Activated B cell treated with CpG ODN at 0.5 μM for 24 hours (primary cell): ENCODE data around the gene NRXN3. TPM values are rescaled to one million over a fixed set of nuclear protein-coding genes. Genes with fewer than 3 reads are reported as not detected.

Experiments used
- ATAC-seq: fragments of 200-7000 bp; cut with Tn5 transposase; one replicate; pipeline ENCODE4 v1.10.0; 2021; ENCODE audit warnings: low read depth, mild to moderate bottlenecking, moderate library complexity
- CTCF ChIA-PET: fragments of 350-600 bp; sonication (Branson Sonifier 250); formaldehyde crosslinking; loops from one replicate; lab custom pipeline; 2021; ENCODE audit warnings: antibody characterized with exemption; lab: Charles Lee
- POLR2A ChIA-PET: fragments of 350-600 bp; sonication (Branson Sonifier 250); formaldehyde crosslinking; loops from one replicate; lab custom pipeline; 2021; ENCODE audit warnings: antibody characterized with exemption; lab: Charles Lee
- DNase-seq: peaks from one replicate; pipeline ENCODE4 v3.0.0; 2022
- H3K27ac Mint-ChIP-seq: one replicate; pipeline ENCODE4 v1.8.0; 2020; ENCODE audit warnings: mixed read lengths
- H3K27me3 Mint-ChIP-seq: one replicate; pipeline ENCODE4 v1.8.0; 2021; ENCODE audit warnings: mixed read lengths
- H3K36me3 Mint-ChIP-seq: one replicate; pipeline ENCODE4 v1.8.0; 2021; ENCODE audit warnings: low read depth, mixed read lengths
- H3K4me1 Mint-ChIP-seq: one replicate; pipeline ENCODE4 v1.8.0; 2021; ENCODE audit warnings: mixed read lengths
- H3K4me3 Mint-ChIP-seq: one replicate; pipeline ENCODE4 v1.8.0; 2020; ENCODE audit warnings: mild to moderate bottlenecking, mixed read lengths
- H3K9me3 Mint-ChIP-seq: one replicate; pipeline ENCODE4 v1.8.0; 2020; ENCODE audit warnings: mixed read lengths
- intact Hi-C: fragments of 100-400 bp; cut with micrococcal nuclease; formaldehyde crosslinking; loops from one replicate; pipeline ENCODE4 v1.15.1; 2024
- total RNA-seq: library from RNA; stranded (reverse); gene quantifications from 2 replicates; pipeline ENCODE4 v1.2.3, GENCODE V29; 2022
- TF ChIP-seq, protein P1 (sequence below): fragments of 200-600 bp; IDR thresholded peaks from one replicate; pipeline ENCODE4 v1.8.0; 2022; ENCODE audit warnings: antibody characterized with exemption, mild to moderate bottlenecking

Gene NRXN3
- total RNA-seq, 1 donor from 2014 or later = not detected

DNA sequence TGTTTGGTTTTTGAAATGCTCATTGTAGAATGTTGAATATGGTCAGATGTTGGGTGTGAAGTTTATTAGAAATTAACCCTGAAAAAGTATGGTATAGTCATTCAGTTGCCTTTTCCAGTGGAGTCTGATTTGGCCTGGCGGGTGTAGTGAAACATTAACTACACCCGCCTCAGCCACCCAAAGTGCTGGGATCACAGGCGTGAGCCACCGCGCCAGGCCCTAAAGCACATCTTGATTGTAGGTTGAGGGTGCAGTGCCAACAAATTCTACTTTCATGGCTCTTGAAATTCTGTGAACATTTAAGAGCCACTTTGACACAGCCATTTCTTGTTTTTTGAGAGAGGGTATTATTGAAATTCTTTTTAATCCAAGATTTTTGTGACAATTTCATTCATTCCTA lies 1416.2 kb downstream of the NRXN3 start:
- POLR2A ChIA-PET = no interaction called here
- no peak for DNase-seq
- Mint-ChIP-seq H3K9me3 (peaks cover 3% of the 10 kb centered on the region), H3K36me3 (no peaks in the 10 kb centered on the region), H3K4me3 (no peak overlapping the region), H3K4me1 (no peaks in the 10 kb centered on the region), H3K27ac (no peak overlapping the region), H3K27me3 (no peaks in the 10 kb centered on the region)
- CTCF ChIA-PET = no interaction called here
- ATAC-seq = no peak
- TF ChIP-seq, protein P1, sequence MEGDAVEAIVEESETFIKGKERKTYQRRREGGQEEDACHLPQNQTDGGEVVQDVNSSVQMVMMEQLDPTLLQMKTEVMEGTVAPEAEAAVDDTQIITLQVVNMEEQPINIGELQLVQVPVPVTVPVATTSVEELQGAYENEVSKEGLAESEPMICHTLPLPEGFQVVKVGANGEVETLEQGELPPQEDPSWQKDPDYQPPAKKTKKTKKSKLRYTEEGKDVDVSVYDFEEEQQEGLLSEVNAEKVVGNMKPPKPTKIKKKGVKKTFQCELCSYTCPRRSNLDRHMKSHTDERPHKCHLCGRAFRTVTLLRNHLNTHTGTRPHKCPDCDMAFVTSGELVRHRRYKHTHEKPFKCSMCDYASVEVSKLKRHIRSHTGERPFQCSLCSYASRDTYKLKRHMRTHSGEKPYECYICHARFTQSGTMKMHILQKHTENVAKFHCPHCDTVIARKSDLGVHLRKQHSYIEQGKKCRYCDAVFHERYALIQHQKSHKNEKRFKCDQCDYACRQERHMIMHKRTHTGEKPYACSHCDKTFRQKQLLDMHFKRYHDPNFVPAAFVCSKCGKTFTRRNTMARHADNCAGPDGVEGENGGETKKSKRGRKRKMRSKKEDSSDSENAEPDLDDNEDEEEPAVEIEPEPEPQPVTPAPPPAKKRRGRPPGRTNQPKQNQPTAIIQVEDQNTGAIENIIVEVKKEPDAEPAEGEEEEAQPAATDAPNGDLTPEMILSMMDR = no peak
- intact Hi-C loops = no loop called here

DNA sequence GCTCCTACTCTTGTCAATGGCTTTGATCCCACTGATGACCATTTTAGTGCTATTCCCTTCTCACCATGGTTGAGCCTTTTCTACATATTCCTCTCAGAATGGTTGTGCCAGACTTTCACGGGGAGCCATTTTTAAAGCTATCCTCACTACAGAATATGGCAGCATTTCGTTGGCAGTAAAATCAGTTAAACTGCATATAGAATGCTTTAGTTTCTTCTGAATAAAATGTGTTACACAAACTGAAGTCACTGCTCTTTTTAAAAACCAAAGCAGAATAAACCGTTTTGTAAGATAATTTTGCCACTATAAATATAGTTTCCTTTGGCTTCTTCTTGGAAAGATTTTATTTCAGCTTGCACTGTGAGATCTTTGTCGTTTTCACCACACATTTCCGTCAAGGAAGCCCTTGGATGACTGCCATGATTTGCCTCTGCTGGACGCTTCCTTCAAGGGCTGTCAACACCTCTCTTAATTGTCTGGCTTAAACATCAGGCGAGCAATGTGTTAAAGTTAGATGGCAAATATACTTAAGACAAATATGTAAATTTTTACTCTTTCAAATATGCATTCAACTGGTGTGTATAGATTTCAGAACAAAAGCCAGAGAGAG lies 1416.9 kb downstream of the NRXN3 start:
- Mint-ChIP-seq H3K27ac (no peak overlapping the region), H3K36me3 (no peaks in the 10 kb centered on the region), H3K27me3 (no peaks in the 10 kb centered on the region), H3K4me1 (no peaks in the 10 kb centered on the region), H3K9me3 (peaks cover 3% of the 10 kb centered on the region), H3K4me3 (no peak overlapping the region)
- ATAC-seq (no peak), DNase-seq (no peak)
- TF ChIP-seq, protein P1 = no peak
- CTCF ChIA-PET = no interaction called here
- POLR2A ChIA-PET = no interaction called here
- intact Hi-C loops = no loop called here

DNA sequence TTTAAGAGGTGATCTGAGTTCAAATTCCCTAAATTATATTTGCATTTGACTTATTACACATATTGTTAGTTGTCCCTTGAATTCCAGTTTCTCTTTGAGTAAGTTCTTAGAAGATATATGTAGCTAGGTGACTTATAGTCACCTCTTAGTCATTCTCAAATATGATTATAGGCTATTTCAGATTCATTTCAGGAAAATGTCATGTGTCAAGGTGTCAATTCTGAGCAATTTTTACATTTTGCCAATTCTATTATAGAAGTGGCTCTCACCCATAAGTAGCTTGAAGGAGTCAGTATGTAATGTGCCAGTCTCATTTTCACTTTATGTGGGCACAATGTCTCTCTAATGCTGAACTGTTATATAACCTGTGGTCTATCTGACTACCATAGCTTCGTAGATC lies 1417.7 kb downstream of the NRXN3 start:
- ChIA-PET CTCF (no interaction called here), POLR2A (no interaction called here)
- TF ChIP-seq, protein P1 = no peak
- intact Hi-C loops = no loop called here
- no peak for DNase-seq
- Mint-ChIP-seq H3K9me3 (peaks cover 3% of the 10 kb centered on the region), H3K27me3 (no peaks in the 10 kb centered on the region), H3K4me3 (no peak overlapping the region), H3K4me1 (no peaks in the 10 kb centered on the region), H3K36me3 (no peaks in the 10 kb centered on the region), H3K27ac (no peak overlapping the region)
- no peak for ATAC-seq

DNA sequence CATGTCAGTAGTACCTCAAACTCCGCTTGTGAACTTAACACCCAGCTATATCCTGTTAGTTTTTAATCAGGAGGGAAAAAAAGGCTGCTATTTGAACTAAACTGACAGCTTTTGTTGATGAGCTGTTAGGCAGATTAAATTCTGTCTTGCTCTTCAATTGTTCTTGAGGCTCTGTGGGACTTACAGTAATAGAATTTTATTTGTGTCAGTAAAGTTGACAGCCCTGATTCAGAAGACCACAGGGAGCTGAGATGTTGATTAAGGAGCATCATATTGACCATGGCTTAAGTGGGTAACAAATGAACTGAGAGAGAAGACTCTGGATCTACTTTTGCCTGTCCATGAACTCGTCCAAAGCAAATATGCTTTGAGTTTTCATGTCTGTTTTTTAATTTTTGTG lies 1418.2 kb downstream of the NRXN3 start:
- Mint-ChIP-seq H3K4me1 (no peaks in the 10 kb centered on the region), H3K27ac (no peak overlapping the region), H3K9me3 (peaks cover 3% of the 10 kb centered on the region), H3K36me3 (no peaks in the 10 kb centered on the region), H3K27me3 (no peaks in the 10 kb centered on the region), H3K4me3 (no peak overlapping the region)
- ATAC-seq (no peak), DNase-seq (no peak)
- TF ChIP-seq, protein P1 = no peak
- CTCF ChIA-PET = no interaction called here
- intact Hi-C loops = no loop called here
- POLR2A ChIA-PET = no interaction called here

DNA sequence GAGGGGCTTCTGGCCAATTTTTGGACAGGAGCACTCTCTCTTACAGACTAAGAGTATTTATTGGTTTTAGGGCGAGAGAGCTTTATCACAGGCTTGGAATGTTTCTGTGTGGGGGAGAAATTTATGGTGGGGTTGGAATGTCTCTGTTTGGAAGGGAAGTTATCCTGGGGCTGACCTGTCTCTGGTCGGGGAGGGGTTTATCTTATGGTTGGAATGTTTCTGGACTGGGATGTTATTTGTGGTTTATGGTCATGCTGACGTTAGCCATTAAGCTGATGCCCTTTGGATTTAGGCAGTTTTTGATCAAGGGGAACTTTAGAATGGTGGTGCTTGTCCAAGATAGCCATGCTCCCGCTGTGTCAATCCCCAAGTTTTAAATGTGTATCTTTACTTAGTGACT lies 1426.4 kb downstream of the NRXN3 start:
- no peaks in the 10 kb centered on the region for H3K36me3 Mint-ChIP-seq
- H3K27ac Mint-ChIP-seq = no peak overlapping the region
- no peaks in the 10 kb centered on the region for H3K27me3 Mint-ChIP-seq
- ATAC-seq (no peak), DNase-seq (no peak)
- ChIA-PET CTCF (no interaction called here), POLR2A (no interaction called here)
- TF ChIP-seq, protein P1 = no peak
- peaks cover 6% of the 10 kb centered on the region for H3K9me3 Mint-ChIP-seq
- no peak overlapping the region for H3K4me3 Mint-ChIP-seq
- intact Hi-C loops = no loop called here
- no peaks in the 10 kb centered on the region for H3K4me1 Mint-ChIP-seq
